ENCODE data around the gene FIG4.

DNA sequence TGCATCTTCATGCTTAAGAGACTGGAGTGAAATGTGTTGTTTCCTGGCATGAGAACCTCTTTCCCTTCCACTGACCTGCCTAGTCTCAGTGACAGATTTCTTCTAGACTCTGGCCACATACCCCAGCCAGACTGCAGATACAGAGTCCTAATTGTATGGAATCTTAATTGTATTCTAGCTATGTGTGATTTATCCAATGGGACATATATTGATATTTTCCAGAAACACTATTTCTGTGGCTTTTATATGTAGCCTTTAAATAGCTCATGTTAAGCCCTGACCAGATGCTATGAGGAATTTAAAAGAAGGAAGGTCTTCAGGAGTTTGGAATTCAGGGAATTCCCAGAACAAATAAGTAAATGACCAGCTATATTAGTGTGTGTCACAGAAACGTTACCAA, 99.0 kb downstream of the FIG4 start:
- no peak for TF ChIP-seq POLR2A (IDR thresholded peaks at IDR 0.05)
- TF ChIP-seq, protein P1, sequence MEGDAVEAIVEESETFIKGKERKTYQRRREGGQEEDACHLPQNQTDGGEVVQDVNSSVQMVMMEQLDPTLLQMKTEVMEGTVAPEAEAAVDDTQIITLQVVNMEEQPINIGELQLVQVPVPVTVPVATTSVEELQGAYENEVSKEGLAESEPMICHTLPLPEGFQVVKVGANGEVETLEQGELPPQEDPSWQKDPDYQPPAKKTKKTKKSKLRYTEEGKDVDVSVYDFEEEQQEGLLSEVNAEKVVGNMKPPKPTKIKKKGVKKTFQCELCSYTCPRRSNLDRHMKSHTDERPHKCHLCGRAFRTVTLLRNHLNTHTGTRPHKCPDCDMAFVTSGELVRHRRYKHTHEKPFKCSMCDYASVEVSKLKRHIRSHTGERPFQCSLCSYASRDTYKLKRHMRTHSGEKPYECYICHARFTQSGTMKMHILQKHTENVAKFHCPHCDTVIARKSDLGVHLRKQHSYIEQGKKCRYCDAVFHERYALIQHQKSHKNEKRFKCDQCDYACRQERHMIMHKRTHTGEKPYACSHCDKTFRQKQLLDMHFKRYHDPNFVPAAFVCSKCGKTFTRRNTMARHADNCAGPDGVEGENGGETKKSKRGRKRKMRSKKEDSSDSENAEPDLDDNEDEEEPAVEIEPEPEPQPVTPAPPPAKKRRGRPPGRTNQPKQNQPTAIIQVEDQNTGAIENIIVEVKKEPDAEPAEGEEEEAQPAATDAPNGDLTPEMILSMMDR (IDR thresholded peaks at IDR 0.05): no peak

Measured in right lobe of liver (tissue), 4 donors.